Heart right ventricle (tissue), 16 donors: ENCODE results near the gene TSPAN8. TPM values are rescaled to one million over a fixed set of nuclear protein-coding genes. Genes with fewer than 3 reads are reported as not detected.

Source experiments
- ATAC-seq, 8 donors: fragments of 200-7000 bp; cut with Tn5 transposase; one replicate each; pipeline ENCODE4 v1.9.1; 2020; ENCODE audit warnings: mild to moderate bottlenecking in 8 of 8, moderate library complexity in 8 of 8, moderate number of reproducible peaks in 1 of 8
- DNase-seq, 2 donors: peaks; one replicate each; pipeline ENCODE4 v3.0.0-alpha.2; 2020
- H3K27ac ChIP-seq, 10 donors: fragments of 200-600 bp; sonication (generic) in 2 of 10; one replicate each; pipeline versions ENCODE4 v1.5.0 to v1.8.0; 2020 to 2022; ENCODE audit warnings: mild to moderate bottlenecking in 3 of 10
- H3K27me3 ChIP-seq, 7 donors: fragments of 200-600 bp; one replicate each; pipeline ENCODE4 v1.8.0; 2021 to 2022; ENCODE audit warnings: mild to moderate bottlenecking in 2 of 7
- H3K36me3 ChIP-seq, 9 donors: fragments of 200-600 bp; sonication (generic) in 1 of 9; one replicate each; pipeline versions ENCODE4 v1.5.0 to v1.8.0; 2020 to 2022; ENCODE audit warnings: mild to moderate bottlenecking in 2 of 9
- H3K4me1 ChIP-seq, 9 donors: fragments of 200-600 bp; sonication (generic) in 1 of 9; one replicate each; pipeline versions ENCODE4 v1.5.0 to v1.8.0; 2020 to 2022; ENCODE audit warnings: mild to moderate bottlenecking in 4 of 9
- H3K4me3 ChIP-seq, 10 donors: fragments of 200-600 bp; sonication (generic) in 2 of 10; one replicate each; pipeline versions ENCODE4 v1.5.0 to v1.8.0; 2020 to 2022; ENCODE audit warnings: mild to moderate bottlenecking in 7 of 10, moderate library complexity in 2 of 10
- H3K9me3 ChIP-seq, 11 donors: fragments of 200-600 bp in 10 of 11; sonication (generic) in 2 of 11; one replicate each; pipeline versions ENCODE4 v1.5.0 to v1.8.0; 2013 to 2022; ENCODE audit warnings: mild to moderate bottlenecking in 2 of 11, control low read depth in 1 of 11, moderate library complexity in 1 of 11
- WGBS, 2 donors: extraction: QIAGEN DNeasy Blood & Tissue Kit; methylation state at CpG; one replicate each; pipeline ENCODE4 v1.1.7; 2013; ENCODE audit warnings: inconsistent platforms in 1 of 2; 5-methylcytosine and 5-hydroxymethylcytosine counted together
- intact Hi-C, 10 donors: fragments of 100-400 bp; cut with DNase I; formaldehyde crosslinking; loops; one replicate each; pipeline versions ENCODE4 v1.11.1 to v1.14.2; 2022
- polyA plus RNA-seq, 2 donors: library from polyadenylated mRNA; stranded (reverse); fragments of 200-250 nt; gene quantifications; one replicate each; pipeline ENCODE4 v1.2.3, GENCODE V29; 2013
- total RNA-seq, 10 donors: library from RNA; stranded (reverse); fragmentation: NEBNext Ultra II Directional in 3 of 10; extraction: Animal tissue kit (Norgen Biotek cat#: 25700) in 3 of 10; gene quantifications; one replicate each; pipeline versions ENCODE4 v1.2.1 to v1.2.4, GENCODE V29; 2021 to 2023
- TF ChIP-seq, protein P1 (sequence below), 9 donors: fragments of 200-600 bp; sonication (generic) in 2 of 9; IDR thresholded peaks; one replicate each; pipeline versions ENCODE4 v1.5.0 to v1.8.0; 2021 to 2022; ENCODE audit warnings: antibody characterized with exemption in 9 of 9, mild to moderate bottlenecking in 5 of 9, moderate library complexity in 1 of 9
- donor health status: Arrhythmogenic right ventricular cardiomyopathy.
- donor health status: ischemic (EF 13 %, LVEDD 7.1; RV severe dilation, severe dysfunction).
- donor health status: healthy with polysubstance abuse.
- donor health status: DM: no; HTN: yes; CAD: no.
- donor health status: DM: no; HTN: no; CAD: no.
- donor health status: ischemic (EF 25% LVEDD 6.9; RV normal size, moderate dysfunction).
- donor health status: ischemic (EF 25% LVEDD 5.7; RV mildly dilated, moderate dysfunction).
- donor health status: healthy.
- donor health status: DM: yes; HTN: yes; CAD: no.
- donor health status: Ischemic cardiomyopathy.
- donor health status: ischemic (EF 35%, LVEDD 5.7; RV mildly dilated, moderate dysfunction).
- donor health status: nonischemic (EF 11% LVEDD 7.7; RV severe dilation, severe dysfunction).
- donor health status: DM: yes; HTN: yes; CAD: no.
- donor health status: PGD.
- donor health status: ischemic (EF 29% LVEDD 5.4; RV normal size, mild dysfunction).
- donor health status: nonischemic (EF 23%, LVEDD 6.1; RV moderate dilation, normal function).

The TSPAN8 gene
- total and polyA plus RNA-seq, 12 donors, result 0.09 to 0.75 (median 0.38) TPM; not detected in 6

GRCh38 chr12:71195338-71195896 is 37.6 kb upstream of the TSPAN8 start:
- Histone ChIP-seq H3K4me1 (no peaks in the 10 kb centered on the region), H3K9me3 (no peaks in the 10 kb centered on the region), H3K27me3 (no peaks in the 10 kb centered on the region), H3K4me3 (no peak overlapping the region), H3K27ac (no peak overlapping the region), H3K36me3 (no peaks in the 10 kb centered on the region)
- TF ChIP-seq, protein P1, sequence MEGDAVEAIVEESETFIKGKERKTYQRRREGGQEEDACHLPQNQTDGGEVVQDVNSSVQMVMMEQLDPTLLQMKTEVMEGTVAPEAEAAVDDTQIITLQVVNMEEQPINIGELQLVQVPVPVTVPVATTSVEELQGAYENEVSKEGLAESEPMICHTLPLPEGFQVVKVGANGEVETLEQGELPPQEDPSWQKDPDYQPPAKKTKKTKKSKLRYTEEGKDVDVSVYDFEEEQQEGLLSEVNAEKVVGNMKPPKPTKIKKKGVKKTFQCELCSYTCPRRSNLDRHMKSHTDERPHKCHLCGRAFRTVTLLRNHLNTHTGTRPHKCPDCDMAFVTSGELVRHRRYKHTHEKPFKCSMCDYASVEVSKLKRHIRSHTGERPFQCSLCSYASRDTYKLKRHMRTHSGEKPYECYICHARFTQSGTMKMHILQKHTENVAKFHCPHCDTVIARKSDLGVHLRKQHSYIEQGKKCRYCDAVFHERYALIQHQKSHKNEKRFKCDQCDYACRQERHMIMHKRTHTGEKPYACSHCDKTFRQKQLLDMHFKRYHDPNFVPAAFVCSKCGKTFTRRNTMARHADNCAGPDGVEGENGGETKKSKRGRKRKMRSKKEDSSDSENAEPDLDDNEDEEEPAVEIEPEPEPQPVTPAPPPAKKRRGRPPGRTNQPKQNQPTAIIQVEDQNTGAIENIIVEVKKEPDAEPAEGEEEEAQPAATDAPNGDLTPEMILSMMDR (IDR thresholded peaks at IDR 0.05), result no peak
- WGBS, 2 donors, result 70 to 71% methylated on average over 5 of the region's 5 CpGs
- no peak for DNase-seq
- no peak for ATAC-seq
- intact Hi-C loops, result no loop called here

DNA sequence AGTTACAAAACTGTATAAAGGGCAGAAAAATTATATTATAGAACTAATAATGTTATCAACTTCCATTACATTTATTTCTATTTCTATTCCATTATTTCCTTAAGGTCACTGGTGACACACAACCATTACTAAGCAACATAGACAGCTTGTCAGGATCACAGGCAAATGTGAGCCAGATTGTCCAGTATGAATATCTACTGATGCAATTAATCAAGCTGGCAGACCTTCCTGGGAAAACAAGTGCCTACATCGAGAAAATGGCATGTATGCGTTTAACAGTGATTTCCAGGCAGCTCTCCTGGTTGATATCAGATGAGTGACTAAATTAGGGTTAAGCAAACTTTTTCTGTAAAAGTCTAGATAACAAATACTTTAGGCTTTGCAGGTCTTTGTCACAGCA is 36.9 kb upstream of the TSPAN8 start:
- DNase-seq, result no peak
- 44 to 47% methylated on average over 2 of the region's 2 CpGs for WGBS, 2 donors

DNA sequence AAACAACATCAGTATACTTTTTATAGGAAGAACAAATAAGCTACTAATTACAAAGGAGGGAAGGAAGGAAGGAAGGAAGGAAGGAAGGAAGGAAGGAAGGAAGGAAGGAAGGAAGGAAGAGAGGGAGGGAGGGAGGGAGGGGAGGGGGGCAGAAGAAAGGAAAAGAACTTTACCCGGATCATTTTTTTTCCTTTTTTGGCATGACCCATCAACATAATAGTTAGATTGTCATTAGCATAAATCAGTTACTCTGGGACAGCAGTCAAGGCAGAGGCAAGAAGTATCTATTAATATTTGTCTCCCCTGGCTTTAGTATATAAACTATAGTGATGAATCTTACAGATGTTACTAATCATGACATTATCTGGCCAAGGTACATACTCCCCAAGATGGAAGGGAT is 35.2 kb upstream of the TSPAN8 start:
- WGBS, 2 donors, result 64 to 78% methylated on average over 1 of the region's 1 CpG
- intact Hi-C loops, result no loop called here
- DNase-seq, result no peak

More for the DNA sequence above, 36.9 kb upstream of the TSPAN8 start:
- H3K4me3 ChIP-seq, result no peak overlapping the region
- no peaks in the 10 kb centered on the region for H3K9me3 ChIP-seq
- no peak overlapping the region for H3K27ac ChIP-seq
- intact Hi-C loops, result no loop called here
- no peak for ATAC-seq
- TF ChIP-seq, protein P1 (IDR thresholded peaks at IDR 0.05), result no peak
- H3K4me1 ChIP-seq, result no peaks in the 10 kb centered on the region
- H3K36me3 ChIP-seq, result no peaks in the 10 kb centered on the region
- no peaks in the 10 kb centered on the region for H3K27me3 ChIP-seq

GRCh38 chr12:71191509-71192196 is 33.9 kb upstream of the TSPAN8 start:
- H3K36me3 ChIP-seq, result no peaks in the 10 kb centered on the region
- intact Hi-C loops, result no loop called here
- 54 to 62% methylated on average over 5 of the region's 5 CpGs for WGBS, 2 donors
- no peaks in the 10 kb centered on the region for H3K27me3 ChIP-seq
- ATAC-seq (no peak), DNase-seq (no peak)
- no peak overlapping the region for H3K4me3 ChIP-seq
- peaks cover 0 to 4% (median 0%) of the 10 kb centered on the region in 11 donors for H3K9me3 ChIP-seq
- TF ChIP-seq, protein P1 (IDR thresholded peaks at IDR 0.05), result no peak
- H3K27ac ChIP-seq, result no peak overlapping the region
- no peaks in the 10 kb centered on the region for H3K4me1 ChIP-seq

More for the DNA sequence above, 35.2 kb upstream of the TSPAN8 start:
- Histone ChIP-seq H3K9me3 (no peaks in the 10 kb centered on the region), H3K36me3 (no peaks in the 10 kb centered on the region), H3K27me3 (no peaks in the 10 kb centered on the region), H3K27ac (no peak overlapping the region), H3K4me1 (no peaks in the 10 kb centered on the region), H3K4me3 (no peak overlapping the region)
- TF ChIP-seq, protein P1 (IDR thresholded peaks at IDR 0.05), result no peak
- ATAC-seq, result no peak
